ENCODE data around the gene OSBP. TPM values are rescaled to one million over a fixed set of nuclear protein-coding genes. Genes with fewer than 3 reads are reported as not detected.
"Not testable (repeated sequence)": the region's sequence is repeated elsewhere in the genome, so short reads cannot be mapped to it uniquely, and the experiment has no call there.

Gene OSBP
- 73.1 TPM for total RNA-seq

- peak; percentile 100 for DNase-seq (ENCODE audit: low spot score)
Measured at GRCh38 chr11:59615637-59616395, at the start of gene OSBP. Gene OSBP, minus strand, starts transcription at chr11:59615774. Its CDS starts 110 bp downstream, at chr11:59615664.

- DNase-seq (ENCODE audit: low spot score) = no peak
Measured at GRCh38 chr11:59660621-59661020, 45.0 kb upstream of the OSBP start.

GRCh38 chr11:59659981-59660380, 44.4 kb upstream of the OSBP start:
- no peak for DNase-seq (ENCODE audit: low spot score)

GRCh38 chr11:59658036-59658435, 42.5 kb upstream of the OSBP start:
- DNase-seq (ENCODE audit: low spot score) = no peak

- DNase-seq (ENCODE audit: low spot score) = no peak
Measured at GRCh38 chr11:59654893-59655292, 39.3 kb upstream of the OSBP start.

GRCh38 chr11:59647245-59647980, 31.8 kb upstream of the OSBP start:
- no peak for DNase-seq (ENCODE audit: low spot score)

- DNase-seq (ENCODE audit: low spot score) = no peak
Measured at GRCh38 chr11:59644528-59644927, 29.0 kb upstream of the OSBP start.

- DNase-seq (ENCODE audit: low spot score) = no peak
Measured at GRCh38 chr11:59643390-59643789, 27.8 kb upstream of the OSBP start.

- no peak for DNase-seq (ENCODE audit: low spot score)
Measured at GRCh38 chr11:59641156-59641555, 25.6 kb upstream of the OSBP start.

- DNase-seq (ENCODE audit: low spot score) = no peak
Measured at GRCh38 chr11:59630493-59630892, 14.9 kb upstream of the OSBP start.

GRCh38 chr11:59629996-59630395, 14.4 kb upstream of the OSBP start:
- DNase-seq (ENCODE audit: low spot score) = no peak

- not testable (repeated sequence) for DNase-seq (ENCODE audit: low spot score)
Measured at GRCh38 chr11:59626969-59627368, 11.4 kb upstream of the OSBP start.

GRCh38 chr11:59625703-59626102, 10.1 kb upstream of the OSBP start:
- DNase-seq (ENCODE audit: low spot score) = no peak

- DNase-seq (ENCODE audit: low spot score) = no peak
Measured at GRCh38 chr11:59617876-59618275, 2.3 kb upstream of the OSBP start.

GRCh38 chr11:59616396-59616982, 915 bp upstream of the OSBP start:
- no peak for DNase-seq (ENCODE audit: low spot score)

GRCh38 chr11:59615120-59615636, 396 bp downstream of the OSBP start:
- peak; percentile 73 for DNase-seq (ENCODE audit: low spot score)

- DNase-seq (ENCODE audit: low spot score) = no peak
Measured at GRCh38 chr11:59614277-59615119, 1.1 kb downstream of the OSBP start.

- DNase-seq (ENCODE audit: low spot score) = no peak
Measured at GRCh38 chr11:59611570-59612565, 3.7 kb downstream of the OSBP start.

- no peak for DNase-seq (ENCODE audit: low spot score)
Measured at GRCh38 chr11:59610289-59610688, 5.3 kb downstream of the OSBP start.

GRCh38 chr11:59607703-59608454, 7.7 kb downstream of the OSBP start:
- no peak for DNase-seq (ENCODE audit: low spot score)
